H9 (cell line): ENCODE data around the gene COX17. TPM values are rescaled to one million over a fixed set of nuclear protein-coding genes. Genes with fewer than 3 reads are reported as not detected.

Experiments
- DNase-seq: peaks from one replicate; pipeline ENCODE4 v3.0.0-alpha.2; 2017
- H2AFZ ChIP-seq: one replicate; pipeline ENCODE4 v1.6.1; 2013; ENCODE audit warnings: mild to moderate bottlenecking, low read length, control low read depth, moderate library complexity
- H2AK5ac ChIP-seq: 2 replicates; pipeline ENCODE4 v1.6.1; 2013; ENCODE audit warnings: low read length, control low read depth, mixed read lengths; ENCODE audit not compliant: insufficient read length
- H2BK120ac ChIP-seq: one replicate; pipeline ENCODE4 v1.6.1; 2013; ENCODE audit warnings: low read depth, mild to moderate bottlenecking, low read length, control low read depth, inconsistent platforms; ENCODE audit not compliant: poor library complexity, severe bottlenecking
- H2BK12ac ChIP-seq: 2 replicates; pipeline ENCODE4 v1.6.1; 2013; ENCODE audit warnings: low read length, control low read depth, mixed read lengths, low read depth; ENCODE audit not compliant: insufficient read length
- H2BK15ac ChIP-seq: 2 replicates; pipeline ENCODE4 v1.6.1; 2013; ENCODE audit warnings: low read depth, low read length, control low read depth
- H2BK20ac ChIP-seq: one replicate; pipeline ENCODE4 v1.6.1; 2013; ENCODE audit warnings: low read depth, mild to moderate bottlenecking, low read length, control low read depth, inconsistent platforms; ENCODE audit not compliant: poor library complexity, severe bottlenecking
- H2BK5ac ChIP-seq: 2 replicates; pipeline ENCODE4 v1.6.1; 2013; ENCODE audit warnings: low read length, control low read depth, mixed read lengths; ENCODE audit not compliant: insufficient read length
- H3K14ac ChIP-seq: 2 replicates; pipeline ENCODE4 v1.6.1; 2013; ENCODE audit warnings: low read length, control low read depth; ENCODE audit not compliant: insufficient read depth
- H3K18ac ChIP-seq: 2 replicates; pipeline ENCODE4 v1.6.1; 2013; ENCODE audit warnings: low read depth, mild to moderate bottlenecking, mixed read lengths, low read length, control low read depth; ENCODE audit not compliant: insufficient read length
- H3K23ac ChIP-seq: 2 replicates; pipeline ENCODE4 v1.6.1; 2013; ENCODE audit warnings: low read length, control low read depth, mixed read lengths, low read depth; ENCODE audit not compliant: insufficient read length
- H3K23me2 ChIP-seq: 2 replicates; pipeline ENCODE4 v1.6.1; 2013; ENCODE audit warnings: low read depth, mild to moderate bottlenecking, mixed read lengths, low read length, control low read depth; ENCODE audit not compliant: insufficient read length, poor library complexity, severe bottlenecking
- H3K27ac ChIP-seq: 2 replicates; pipeline ENCODE4 v1.5.1; 2013; ENCODE audit warnings: low read length, control low read depth, mixed read lengths, low read depth; ENCODE audit not compliant: insufficient read length
- H3K27me3 ChIP-seq: 2 replicates; pipeline ENCODE4 v1.6.1; 2013; ENCODE audit warnings: low read length, control low read depth, inconsistent platforms; ENCODE audit not compliant: insufficient read depth
- H3K4ac ChIP-seq: 2 replicates; pipeline ENCODE4 v1.6.1; 2013; ENCODE audit warnings: low read depth, mild to moderate bottlenecking, control low read depth, inconsistent platforms, low read length, moderate library complexity
- H3K4me1 ChIP-seq: 2 replicates; pipeline ENCODE4 v1.6.1; 2013; ENCODE audit warnings: low read length, control low read depth, inconsistent platforms; ENCODE audit not compliant: insufficient read depth
- H3K4me2 ChIP-seq: 2 replicates; pipeline ENCODE4 v1.6.1; 2013; ENCODE audit warnings: low read length, control low read depth, mixed read lengths; ENCODE audit not compliant: insufficient read length, insufficient read depth
- H3K56ac ChIP-seq: 2 replicates; pipeline ENCODE4 v1.6.1; 2013; ENCODE audit warnings: low read depth, mild to moderate bottlenecking, mixed read lengths, low read length, control low read depth; ENCODE audit not compliant: insufficient read length
- H3K79me1 ChIP-seq: 2 replicates; pipeline ENCODE4 v1.6.1; 2013; ENCODE audit warnings: low read depth, mild to moderate bottlenecking, moderate library complexity, low read length, control low read depth, inconsistent platforms; ENCODE audit not compliant: insufficient read depth, poor library complexity, severe bottlenecking
- H3K79me2 ChIP-seq: 2 replicates; pipeline ENCODE4 v1.6.1; 2013; ENCODE audit warnings: low read length, control low read depth, inconsistent platforms; ENCODE audit not compliant: insufficient read depth
- H3K9ac ChIP-seq: 2 replicates; pipeline ENCODE4 v1.6.1; 2013; ENCODE audit warnings: low read length, control low read depth, mixed read lengths; ENCODE audit not compliant: insufficient read length; ENCODE audit errors: extremely low read depth
- H3K9me3 ChIP-seq: one replicate; pipeline ENCODE4 v1.6.1; 2013; ENCODE audit warnings: low read depth, low read length, inconsistent platforms; ENCODE audit not compliant: control insufficient read depth
- H3T11ph ChIP-seq: one replicate; pipeline ENCODE4 v1.6.1; 2013; ENCODE audit warnings: mild to moderate bottlenecking, low read length, control low read depth, inconsistent platforms
- H4K20me1 ChIP-seq: one replicate; pipeline ENCODE4 v1.6.1; 2013; ENCODE audit not compliant: control insufficient read depth, insufficient read length, insufficient read depth
- H4K5ac ChIP-seq: 2 replicates; pipeline ENCODE4 v1.6.1; 2013; ENCODE audit warnings: low read depth, mild to moderate bottlenecking, mixed read lengths, low read length, control low read depth; ENCODE audit not compliant: insufficient read length
- H4K8ac ChIP-seq: replicated peaks from 2 replicates; pipeline ENCODE4 v1.6.1; 2013; ENCODE audit warnings: low read length, control low read depth, mixed read lengths, low read depth; ENCODE audit not compliant: insufficient read length
- H4K91ac ChIP-seq: 2 replicates; pipeline ENCODE4 v1.6.1; 2013; ENCODE audit warnings: low read depth, mild to moderate bottlenecking, moderate library complexity, mixed read lengths, low read length, control low read depth; ENCODE audit not compliant: insufficient read length
- H3K27ac Mint-ChIP-seq, 3 experiments: 2 replicates in 2 of 3; 3 replicates in 1 of 3; pipeline ENCODE4 v1.8.0; 2020 to 2021; ENCODE audit warnings: mixed read lengths in 3 of 3, mild to moderate bottlenecking in 1 of 3, moderate library complexity in 1 of 3
- H3K27me3 Mint-ChIP-seq: 2 replicates; pipeline ENCODE4 v1.8.0; 2021; ENCODE audit warnings: low read depth, mild to moderate bottlenecking, moderate library complexity, mixed read lengths
- H3K36me3 Mint-ChIP-seq, 3 experiments: 2 replicates in 2 of 3; 3 replicates in 1 of 3; pipeline ENCODE4 v1.8.0; 2020 to 2021; ENCODE audit warnings: low read depth in 3 of 3, mixed read lengths in 3 of 3; ENCODE audit not compliant: insufficient read depth in 1 of 3
- H3K4me1 Mint-ChIP-seq, 2 experiments: 2 replicates each; pipeline ENCODE4 v1.8.0; 2020; ENCODE audit warnings: mixed read lengths in 2 of 2
- H3K4me3 Mint-ChIP-seq, 2 experiments: 2 replicates in 1 of 2; 3 replicates in 1 of 2; pipeline ENCODE4 v1.8.0; 2020 to 2021; ENCODE audit warnings: mild to moderate bottlenecking in 2 of 2, mixed read lengths in 2 of 2, moderate library complexity in 1 of 2
- H3K9me3 Mint-ChIP-seq, 2 experiments: 2 replicates in 1 of 2; 3 replicates in 1 of 2; pipeline ENCODE4 v1.8.0; 2020; ENCODE audit warnings: mild to moderate bottlenecking in 2 of 2, mixed read lengths in 2 of 2, moderate library complexity in 1 of 2
- CTCF ChIP-seq: fragments of 200-600 bp; sonication (generic); conservative IDR thresholded peaks from 3 replicates; pipeline ENCODE4 v1.8.0; 2021; ENCODE audit warnings: antibody characterized with exemption, mild to moderate bottlenecking
- WGBS: extraction: QIAGEN DNeasy Blood & Tissue Kit; methylation state at CpG from one replicate; pipeline ENCODE4 v1.1.7; 2013; ENCODE audit warnings: missing lambda C conversion rate, low lambda C conversion rate, mixed read lengths; ENCODE audit not compliant: insufficient read length; ENCODE audit errors: extremely low coverage; 5-methylcytosine and 5-hydroxymethylcytosine counted together
- total RNA-seq: library from RNA; stranded (reverse); gene quantifications from 2 replicates; pipeline ENCODE4 v1.2.1, GENCODE V29; 2021

The COX17 gene
- total RNA-seq, 1 experiment from 2014 or later: 47.0 TPM

- no peak overlapping the region for H3K9ac ChIP-seq
- Mint-ChIP-seq H3K27me3 (no peaks in the 10 kb centered on the region), H3K9me3 (no peaks in the 10 kb centered on the region; a peak in 1 of 5 replicates), H3K4me1 (peaks cover 2 to 3% of the 10 kb centered on the region in 2 experiments; a peak in 3 of 4 replicates), H3K36me3 (no peaks in the 10 kb centered on the region), H3K27ac (no peak overlapping the region; a peak in 2 of 7 replicates), H3K4me3 (no peak overlapping the region)
- H3K27me3 ChIP-seq: no peaks in the 10 kb centered on the region
- H3K4me2 ChIP-seq: no peak overlapping the region
- no peak overlapping the region for H2BK15ac ChIP-seq
- no peak overlapping the region for H3K56ac ChIP-seq
- no peak overlapping the region for H2BK5ac ChIP-seq
- H4K5ac ChIP-seq: no peak overlapping the region
- no peak overlapping the region for H4K91ac ChIP-seq
- H3K4me1 ChIP-seq: no peaks in the 10 kb centered on the region
- no peaks in the 10 kb centered on the region for H3K23me2 ChIP-seq
- no peak overlapping the region for H2BK120ac ChIP-seq
- H2AFZ ChIP-seq: no peak overlapping the region
- no peak overlapping the region for H3K14ac ChIP-seq
- H3K79me1 ChIP-seq: no peaks in the 10 kb centered on the region
- no peak overlapping the region for H3K4ac ChIP-seq
- no peak overlapping the region for H3K23ac ChIP-seq
- TF ChIP-seq CTCF: no peak
- DNase-seq: no peak
- no peak overlapping the region for H2AK5ac ChIP-seq
- no peak overlapping the region for H3T11ph ChIP-seq
- no peak overlapping the region for H3K18ac ChIP-seq
- H3K9me3 ChIP-seq: no peaks in the 10 kb centered on the region
- H3K79me2 ChIP-seq: no peaks in the 10 kb centered on the region
- no peak overlapping the region for H4K8ac ChIP-seq
- no peaks in the 10 kb centered on the region for H4K20me1 ChIP-seq
- no peak overlapping the region for H2BK12ac ChIP-seq
- H2BK20ac ChIP-seq: no peak overlapping the region
- no peak overlapping the region for H3K27ac ChIP-seq
- no CpG with 5 or more reads among the region's 2 CpGs for WGBS
These were observed 23.3 kb downstream of the COX17 start for GRCh38 chr3:119653876-119654275.
